Natural killer cell (primary cell): Measurements from ENCODE around the gene KLHL25. TPM values are rescaled to one million over a fixed set of nuclear protein-coding genes. Genes with fewer than 3 reads are reported as not detected.

Experiments used
- ATAC-seq, 3 donors: fragments of 150-1000 bp in 2 of 3; fragments of 200-7000 bp in 1 of 3; cut with Tn5 transposase; 1 replicate in 1 of 3; 2 replicates in 2 of 3; pipeline ENCODE4 v1.10.0; 2021; ENCODE audit warnings: mild to moderate bottlenecking in 2 of 3, moderate library complexity in 2 of 3
- DNase-seq, 2 donors: peaks; one replicate each; pipeline versions ENCODE4 v3.0.0 to v3.0.0-alpha.2; 2013 to 2021; ENCODE audit warnings: mixed read lengths in 1 of 2
- H3K27ac ChIP-seq: one replicate; pipeline ENCODE4 v1.5.1; 2013; ENCODE audit warnings: mild to moderate bottlenecking, low read length
- H3K27me3 ChIP-seq: one replicate; pipeline ENCODE4 v1.6.1; 2013; ENCODE audit warnings: low read length; ENCODE audit not compliant: control insufficient read depth, insufficient read depth
- H3K36me3 ChIP-seq: one replicate; pipeline ENCODE4 v1.6.1; 2013; ENCODE audit warnings: low read length; ENCODE audit not compliant: control insufficient read depth, insufficient read depth
- H3K4me1 ChIP-seq: one replicate; pipeline ENCODE4 v1.6.1; 2013; ENCODE audit warnings: low read length; ENCODE audit not compliant: control insufficient read depth, insufficient read depth
- H3K4me3 ChIP-seq: one replicate; pipeline ENCODE4 v1.5.1; 2013; ENCODE audit warnings: low read length
- H3K9me3 ChIP-seq: one replicate; pipeline ENCODE4 v1.6.1; 2013; ENCODE audit warnings: low read length; ENCODE audit not compliant: control insufficient read depth, insufficient read depth
- H3K27ac Mint-ChIP-seq, 2 donors: one replicate each; pipeline ENCODE4 v1.8.0; 2022; ENCODE audit warnings: mild to moderate bottlenecking in 2 of 2, mixed read lengths in 2 of 2, moderate library complexity in 1 of 2
- H3K27me3 Mint-ChIP-seq, 2 donors: one replicate each; pipeline ENCODE4 v1.8.0; 2022; ENCODE audit warnings: low read depth in 2 of 2, mixed read lengths in 2 of 2
- H3K36me3 Mint-ChIP-seq: one replicate; pipeline ENCODE4 v1.8.0; 2022; ENCODE audit warnings: mixed read lengths
- H3K4me1 Mint-ChIP-seq, 2 donors: one replicate each; pipeline ENCODE4 v1.8.0; 2022; ENCODE audit warnings: mixed read lengths in 2 of 2
- H3K4me3 Mint-ChIP-seq: one replicate; pipeline ENCODE4 v1.8.0; 2022; ENCODE audit warnings: mild to moderate bottlenecking, moderate library complexity, mixed read lengths
- H3K9me3 Mint-ChIP-seq, 2 donors: one replicate each; pipeline ENCODE4 v1.8.0; 2022; ENCODE audit warnings: mixed read lengths in 2 of 2
- CTCF ChIP-seq: fragments of 200-600 bp; IDR thresholded peaks from one replicate; pipeline ENCODE4 v1.8.0; 2022; ENCODE audit warnings: antibody characterized with exemption
- WGBS: methylation state at CpG from one replicate; pipeline ENCODE4 v1.1.7; 2013; ENCODE audit warnings: missing lambda C conversion rate; ENCODE audit not compliant: insufficient coverage; 5-methylcytosine and 5-hydroxymethylcytosine counted together
- intact Hi-C: fragments of 100-400 bp; cut with micrococcal nuclease; formaldehyde crosslinking; loops from one replicate; pipeline ENCODE4 v1.14.2; 2022
- total RNA-seq, 4 donors: library from RNA; stranded (reverse); fragments of 120-200 nt in 1 of 4; gene quantifications; one replicate each; pipeline versions ENCODE4 v1.2.3 to v1.2.4, GENCODE V29; 2013 to 2022

KLHL25 gene
- total RNA-seq, 3 donors from 2014 or later (not counting 1 experiment from before 2014, with no cell fraction given): 6.5 to 16.2 (median 10.4) TPM

DNA sequence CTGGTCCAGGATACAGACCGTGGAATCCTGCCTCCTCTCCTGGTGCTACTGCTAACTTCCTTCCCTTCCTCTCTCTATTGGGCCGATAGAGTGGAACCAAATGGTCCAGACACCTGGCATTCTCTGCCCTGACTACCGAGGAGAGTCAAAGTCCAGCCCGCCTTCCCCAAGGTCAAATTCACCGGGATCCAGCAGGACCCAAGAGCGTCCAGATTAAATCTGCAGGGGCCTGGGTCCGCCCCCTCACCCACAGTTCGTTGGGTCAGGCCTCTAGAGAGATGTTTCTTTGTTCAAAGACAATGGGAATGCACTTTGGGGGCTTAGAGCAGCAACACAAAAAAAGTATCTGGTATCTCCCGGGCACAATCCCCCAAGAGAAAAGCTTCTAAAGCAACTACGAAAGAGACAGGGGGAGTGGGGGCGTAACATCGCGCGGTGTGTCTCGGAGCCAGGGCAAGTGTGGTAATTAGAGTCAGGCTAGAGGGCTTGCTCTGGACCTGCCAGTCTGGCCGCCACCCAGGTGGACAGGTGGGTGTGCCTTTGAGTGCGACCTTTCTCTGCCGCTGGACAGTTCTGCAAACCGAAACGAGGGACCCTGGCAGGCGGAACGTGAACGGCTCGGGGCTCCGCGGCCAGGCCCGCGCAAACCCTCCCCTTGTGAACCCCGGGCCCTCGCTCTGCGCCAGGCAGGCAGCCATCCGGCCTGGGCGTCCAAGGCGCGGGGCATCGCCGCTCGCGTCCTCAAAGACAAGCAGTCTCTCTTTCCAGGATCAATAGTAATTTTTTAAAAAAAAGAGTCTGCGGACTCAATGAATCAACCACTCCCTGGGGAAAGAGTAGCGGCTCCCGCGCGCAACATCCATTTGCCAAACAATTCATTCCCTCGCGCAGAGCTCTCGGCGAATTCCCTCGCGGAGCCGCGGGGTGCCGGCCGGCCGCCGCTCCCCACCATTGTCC is 806 bp downstream of the KLHL25 start:
- Histone ChIP-seq H3K9me3 (no peaks in the 10 kb centered on the region), H3K36me3 (no peaks in the 10 kb centered on the region), H3K4me3 (peak overlapping the region; percentile 64), H3K4me1 (peaks cover 25% of the 10 kb centered on the region), H3K27me3 (no peaks in the 10 kb centered on the region), H3K27ac (no peak overlapping the region)
- DNase-seq: peak; percentile 28 to 59
- Mint-ChIP-seq H3K4me3 (peak overlapping the region; percentile 94), H3K27ac (peak overlapping the region; percentile 72 to 88), H3K36me3 (no peaks in the 10 kb centered on the region), H3K27me3 (peaks cover 0 to 5% of the 10 kb centered on the region in 2 donors), H3K9me3 (no peaks in the 10 kb centered on the region), H3K4me1 (peaks cover 25 to 30% of the 10 kb centered on the region in 2 donors)
- intact Hi-C loops: loop anchor here (2.0 to 10.0 kb wide), 2 partner anchors 59 to 813 kb away; partner anchors contain the start of gene PDE8A
- WGBS: 6% methylated on average over 56 of the region's 56 CpGs
- peak; percentile 35 to 60 (median 41) for ATAC-seq
- no peak for TF ChIP-seq CTCF

- no peaks in the 10 kb centered on the region for H3K36me3 ChIP-seq
- Mint-ChIP-seq H3K27ac (peak overlapping the region; percentile 72 to 88), H3K4me3 (peak overlapping the region; percentile 94), H3K4me1 (peaks cover 25 to 37% of the 10 kb centered on the region in 2 donors), H3K36me3 (no peaks in the 10 kb centered on the region), H3K27me3 (peaks cover 0 to 5% of the 10 kb centered on the region in 2 donors), H3K9me3 (no peaks in the 10 kb centered on the region)
- no peak for TF ChIP-seq CTCF
- no peak for ATAC-seq
- H3K27ac ChIP-seq: no peak overlapping the region
- H3K4me3 ChIP-seq: peak overlapping the region; percentile 64
- H3K9me3 ChIP-seq: no peaks in the 10 kb centered on the region
- H3K4me1 ChIP-seq: peaks cover 30% of the 10 kb centered on the region
- 81% methylated on average over 14 of the region's 14 CpGs for WGBS
- peak in 1 of 2 donors; percentile 50 for DNase-seq
- no peaks in the 10 kb centered on the region for H3K27me3 ChIP-seq
- intact Hi-C loops: loop anchor here (10.0 kb wide), 1 partner anchor 58 kb away; no protein-coding TSS in a partner anchor
These were observed 1.7 kb downstream of the KLHL25 start for GRCh38 chr15:85792912-85793590.

- Mint-ChIP-seq H3K36me3 (no peaks in the 10 kb centered on the region), H3K9me3 (no peaks in the 10 kb centered on the region), H3K27me3 (peaks cover 0 to 5% of the 10 kb centered on the region in 2 donors), H3K4me3 (no peak overlapping the region), H3K27ac (no peak overlapping the region), H3K4me1 (peaks cover 31 to 43% of the 10 kb centered on the region in 2 donors)
- H3K9me3 ChIP-seq: no peaks in the 10 kb centered on the region
- ATAC-seq (no peak), DNase-seq (no peak)
- intact Hi-C loops: loop anchor here (10.0 kb wide), 1 partner anchor 57 kb away; no protein-coding TSS in a partner anchor
- no peak overlapping the region for H3K27ac ChIP-seq
- H3K27me3 ChIP-seq: no peaks in the 10 kb centered on the region
- no peak overlapping the region for H3K4me3 ChIP-seq
- no peaks in the 10 kb centered on the region for H3K36me3 ChIP-seq
- no peak for TF ChIP-seq CTCF
- H3K4me1 ChIP-seq: peaks cover 31% of the 10 kb centered on the region
- 97% methylated on average over 4 of the region's 4 CpGs for whole genome bisulfite sequencing
These were observed 2.5 kb downstream of the KLHL25 start for GRCh38 chr15:85792102-85792731.
